Gastrocnemius medialis (tissue), 4 donors: ENCODE results near the gene SPTLC2. TPM values are rescaled to one million over a fixed set of nuclear protein-coding genes. Genes with fewer than 3 reads are reported as not detected.

Source experiments
- ATAC-seq, 2 donors: fragments of 150-250 bp; one replicate each; pipeline ENCODE4 v1.9.1; 2016
- DNase-seq, 2 donors: peaks; one replicate each; pipeline ENCODE4 v3.0.0-alpha.2; 2019
- H3K27ac ChIP-seq, 4 donors: fragments of 200-600 bp; sonication (generic); 1 replicate in 1 of 4; 2 replicates in 3 of 4; pipeline ENCODE4 v1.5.1; 2016 to 2018; ENCODE audit warnings: mild to moderate bottlenecking in 2 of 4, moderate library complexity in 1 of 4
- H3K27me3 ChIP-seq, 3 donors: fragments of 200-600 bp; sonication (generic) in 2 of 3; 1 replicate in 1 of 3; 2 replicates in 2 of 3; pipeline versions ENCODE4 v1.5.1 to v1.6.0; 2016 to 2019; ENCODE audit warnings: mild to moderate bottlenecking in 1 of 3, moderate library complexity in 1 of 3
- H3K36me3 ChIP-seq, 2 donors: fragments of 200-600 bp; sonication (generic) in 1 of 2; one replicate each; pipeline ENCODE4 v1.5.1; 2017 to 2018
- H3K4me1 ChIP-seq, 2 donors: fragments of 200-600 bp; sonication (generic) in 1 of 2; one replicate each; pipeline ENCODE4 v1.5.1; 2016 to 2017; ENCODE audit warnings: mild to moderate bottlenecking in 2 of 2
- H3K4me3 ChIP-seq, 4 donors: fragments of 200-600 bp; sonication (generic) in 3 of 4; 1 replicate in 1 of 4; 2 replicates in 3 of 4; pipeline ENCODE4 v1.5.1; 2016 to 2019; ENCODE audit warnings: mild to moderate bottlenecking in 2 of 4
- H3K9me3 ChIP-seq, 3 donors: fragments of 200-600 bp; sonication (generic) in 2 of 3; 1 replicate in 1 of 3; 2 replicates in 2 of 3; pipeline ENCODE4 v1.5.1; 2016 to 2019
- POLR2A ChIP-seq, 2 donors: fragments of 450-650 bp; IDR thresholded peaks; one replicate each; pipeline ENCODE4 v1.6.1; 2017; ENCODE audit warnings: antibody characterized with exemption in 2 of 2, mild to moderate bottlenecking in 2 of 2, moderate library complexity in 2 of 2
- in situ Hi-C, 4 donors: fragments of 200-750 bp; cut with MboI; loops; one replicate each; pipeline versions ENCODE4 v1.15.0 to v1.8.0; 2017; ENCODE audit warnings: low sequenced_read_pairs in 4 of 4
- intact Hi-C: fragments of 100-400 bp; cut with DNase I; formaldehyde crosslinking; loops from one replicate; pipeline ENCODE4 v1.15.1; 2023; ENCODE audit warnings: low total_unique reads
- total RNA-seq, 4 donors: library from RNA; depleted of rRNA; stranded (reverse); fragments of >200 nt; gene quantifications; one replicate each; pipeline versions ENCODE4 v1.1.0 to v1.2.3, GENCODE V29; 2016
- TF ChIP-seq, protein P1 (sequence below), 5 experiments: fragments of 450-650 bp in 3 of 5; fragments of 200-600 bp in 2 of 5; sonication (generic) in 2 of 5; IDR thresholded peaks in 4 of 5; conservative IDR thresholded peaks in 1 of 5; 1 replicate in 4 of 5; 2 replicates in 1 of 5; pipeline ENCODE4 v1.5.1; 2016 to 2019; ENCODE audit warnings: antibody characterized with exemption in 5 of 5, mild to moderate bottlenecking in 3 of 5, moderate library complexity in 3 of 5

SPTLC2 gene
- total RNA-seq, 4 donors from 2014 or later = 6.5 to 10.4 (median 7.0) TPM

DNA sequence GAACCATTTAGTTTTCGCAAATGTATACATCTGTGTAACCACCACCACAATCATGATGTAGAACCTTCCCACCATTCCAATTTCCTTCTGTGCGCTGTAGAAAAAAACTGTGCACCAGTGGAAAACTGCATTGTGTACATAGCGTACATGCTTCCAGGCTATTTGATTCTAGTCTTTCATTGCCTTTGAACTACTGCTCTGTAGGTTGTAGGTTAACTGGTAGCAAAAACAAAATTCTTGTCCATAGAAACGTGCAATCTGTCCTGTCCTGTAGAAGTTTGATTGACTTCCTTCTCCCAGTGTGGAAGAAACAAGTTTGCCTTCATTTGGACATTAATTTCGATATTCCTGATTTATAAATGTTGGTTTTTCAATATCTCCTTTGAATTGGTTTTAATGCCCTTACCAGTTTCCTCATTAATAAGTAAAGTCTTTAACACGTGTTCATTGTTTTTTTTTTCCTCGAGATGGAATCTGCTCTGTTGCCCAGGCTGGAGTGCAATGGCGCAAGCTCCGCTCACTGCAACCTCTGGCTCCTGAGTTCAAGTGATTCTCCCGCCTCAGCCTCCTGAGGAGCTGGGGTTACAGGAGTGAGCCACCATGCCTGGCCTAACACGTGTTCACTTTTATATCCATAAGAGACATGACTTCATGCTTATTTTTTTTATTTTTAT lies 114.2 kb downstream of the SPTLC2 start:
- TF ChIP-seq POLR2A (IDR thresholded peaks at IDR 0.05) = no peak
- TF ChIP-seq, protein P1, sequence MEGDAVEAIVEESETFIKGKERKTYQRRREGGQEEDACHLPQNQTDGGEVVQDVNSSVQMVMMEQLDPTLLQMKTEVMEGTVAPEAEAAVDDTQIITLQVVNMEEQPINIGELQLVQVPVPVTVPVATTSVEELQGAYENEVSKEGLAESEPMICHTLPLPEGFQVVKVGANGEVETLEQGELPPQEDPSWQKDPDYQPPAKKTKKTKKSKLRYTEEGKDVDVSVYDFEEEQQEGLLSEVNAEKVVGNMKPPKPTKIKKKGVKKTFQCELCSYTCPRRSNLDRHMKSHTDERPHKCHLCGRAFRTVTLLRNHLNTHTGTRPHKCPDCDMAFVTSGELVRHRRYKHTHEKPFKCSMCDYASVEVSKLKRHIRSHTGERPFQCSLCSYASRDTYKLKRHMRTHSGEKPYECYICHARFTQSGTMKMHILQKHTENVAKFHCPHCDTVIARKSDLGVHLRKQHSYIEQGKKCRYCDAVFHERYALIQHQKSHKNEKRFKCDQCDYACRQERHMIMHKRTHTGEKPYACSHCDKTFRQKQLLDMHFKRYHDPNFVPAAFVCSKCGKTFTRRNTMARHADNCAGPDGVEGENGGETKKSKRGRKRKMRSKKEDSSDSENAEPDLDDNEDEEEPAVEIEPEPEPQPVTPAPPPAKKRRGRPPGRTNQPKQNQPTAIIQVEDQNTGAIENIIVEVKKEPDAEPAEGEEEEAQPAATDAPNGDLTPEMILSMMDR (IDR thresholded peaks at IDR 0.05 in 4 of 5, conservative IDR thresholded peaks at IDR 0.05 in 1 of 5) = no peak
- H3K27me3 ChIP-seq = peaks cover 21 to 25% (median 21%) of the 10 kb centered on the region in 3 donors
- no peaks in the 10 kb centered on the region for H3K9me3 ChIP-seq
- DNase-seq (no peak), ATAC-seq (no peak)
- in situ Hi-C loops = no loop called here
- no peaks in the 10 kb centered on the region for H3K36me3 ChIP-seq
- no peak overlapping the region for H3K4me3 ChIP-seq
- no peak overlapping the region for H3K27ac ChIP-seq
- intact Hi-C loops = no loop called here
- peaks cover 0 to 5% of the 10 kb centered on the region in 2 donors for H3K4me1 ChIP-seq

DNA sequence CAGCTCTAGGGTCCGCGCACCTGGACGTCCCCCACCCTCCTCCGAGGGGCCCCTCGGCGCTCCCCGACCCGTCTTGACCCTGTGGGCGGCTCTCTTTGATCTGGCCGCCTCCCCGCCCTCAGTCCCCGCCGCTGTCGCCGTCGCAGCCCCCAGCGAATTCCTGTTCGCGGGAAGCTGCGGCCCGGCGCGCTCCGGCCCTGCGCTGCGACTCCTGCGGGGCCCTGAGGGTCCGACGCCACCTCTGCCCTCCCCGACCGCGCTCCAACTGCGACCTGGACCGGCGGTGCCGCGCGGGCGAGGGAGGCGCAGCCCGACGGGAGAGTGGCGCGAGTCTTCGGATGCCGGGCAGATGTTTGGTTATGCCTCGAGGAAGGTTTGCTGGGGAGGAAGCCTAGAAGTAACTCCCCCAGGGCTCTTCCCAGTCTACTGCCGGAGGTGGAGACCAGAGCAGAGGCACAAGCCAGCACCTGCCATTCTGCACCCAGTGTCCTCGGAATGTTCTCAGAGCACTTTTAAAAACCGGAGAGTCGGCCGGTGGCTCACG lies 117.4 kb downstream of the SPTLC2 start:
- H3K9me3 ChIP-seq = no peaks in the 10 kb centered on the region
- TF ChIP-seq, protein P1 (IDR thresholded peaks at IDR 0.05 in 4 of 5, conservative IDR thresholded peaks at IDR 0.05 in 1 of 5) = no peak
- TF ChIP-seq POLR2A (IDR thresholded peaks at IDR 0.05) = no peak
- ATAC-seq (no peak), DNase-seq (no peak)
- peaks cover 0 to 5% of the 10 kb centered on the region in 2 donors for H3K4me1 ChIP-seq
- in situ Hi-C loops (no loop called here), intact Hi-C loops (no loop called here)
- no peak overlapping the region for H3K27ac ChIP-seq
- H3K27me3 ChIP-seq = peaks cover 21 to 30% (median 23%) of the 10 kb centered on the region in 3 donors
- H3K4me3 ChIP-seq = peak overlapping the region; percentile 42 to 58 (median 50)
- H3K36me3 ChIP-seq = no peaks in the 10 kb centered on the region

DNA sequence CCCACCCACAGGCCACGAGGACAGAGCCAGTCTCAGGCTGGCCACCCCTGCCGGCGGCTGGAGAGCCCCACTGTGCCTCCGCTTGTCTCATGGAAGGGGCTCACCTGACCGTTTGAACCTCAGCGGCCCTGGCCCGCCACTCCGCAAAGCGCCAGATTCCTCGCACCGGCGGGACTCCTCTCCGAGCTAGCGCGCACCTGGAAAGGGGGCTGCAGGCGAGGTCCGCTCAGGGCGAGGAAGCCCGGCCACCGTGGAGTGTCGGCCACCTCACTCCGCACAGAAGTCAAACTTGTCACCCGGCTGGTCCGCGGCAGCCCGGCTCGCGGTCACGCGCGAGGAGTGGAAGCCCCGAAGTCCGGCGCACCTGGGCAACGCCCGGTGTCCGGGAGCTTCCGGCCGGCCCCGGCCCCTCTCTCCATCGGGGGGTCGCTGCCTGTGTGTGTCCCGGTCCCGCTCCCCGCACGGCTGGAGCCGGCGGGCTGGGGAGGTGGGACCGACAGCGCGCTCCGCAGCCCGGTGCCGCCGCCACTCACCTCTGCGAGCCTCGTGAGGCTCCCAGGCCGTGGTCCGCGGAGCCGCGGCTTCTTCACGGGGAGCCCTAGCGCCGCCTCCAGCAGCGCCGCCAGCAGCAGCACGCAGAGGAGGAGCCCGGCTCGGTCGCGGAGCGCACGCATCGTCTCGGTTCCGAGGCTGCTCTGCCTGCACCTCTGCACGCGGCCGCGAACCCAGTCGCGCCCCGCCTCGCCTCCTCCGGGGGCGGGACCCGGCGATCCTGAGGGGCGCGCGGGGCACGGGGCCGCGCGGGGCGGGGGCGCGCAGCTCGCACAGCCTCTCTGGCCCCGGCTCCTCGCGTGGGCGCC lies 118.1 kb downstream of the SPTLC2 start, which contains the start of gene ISM2:
Gene ISM2 (minus strand): TSS at position 697 of the 860 bp plus-strand sequence. CDS start 23 bp downstream, at position 674.
- peaks cover 21 to 30% (median 23%) of the 10 kb centered on the region in 3 donors for H3K27me3 ChIP-seq
- no peak within 1 kb of the TSS for H3K27ac ChIP-seq
- H3K4me3 ChIP-seq = peak within 1 kb of the TSS; percentile 42 to 58 (median 50)
- in situ Hi-C loops = no loop called here
- intact Hi-C loops = no loop called here
- DNase-seq (no peak), ATAC-seq (no peak)
- H3K36me3 ChIP-seq = no peaks in the 10 kb centered on the region
- no peaks in the 10 kb centered on the region for H3K9me3 ChIP-seq
- TF ChIP-seq, protein P1 (IDR thresholded peaks at IDR 0.05 in 4 of 5, conservative IDR thresholded peaks at IDR 0.05 in 1 of 5) = no peak
- no peak for TF ChIP-seq POLR2A (IDR thresholded peaks at IDR 0.05)
- H3K4me1 ChIP-seq = peaks cover 0 to 5% of the 10 kb centered on the region in 2 donors

DNA sequence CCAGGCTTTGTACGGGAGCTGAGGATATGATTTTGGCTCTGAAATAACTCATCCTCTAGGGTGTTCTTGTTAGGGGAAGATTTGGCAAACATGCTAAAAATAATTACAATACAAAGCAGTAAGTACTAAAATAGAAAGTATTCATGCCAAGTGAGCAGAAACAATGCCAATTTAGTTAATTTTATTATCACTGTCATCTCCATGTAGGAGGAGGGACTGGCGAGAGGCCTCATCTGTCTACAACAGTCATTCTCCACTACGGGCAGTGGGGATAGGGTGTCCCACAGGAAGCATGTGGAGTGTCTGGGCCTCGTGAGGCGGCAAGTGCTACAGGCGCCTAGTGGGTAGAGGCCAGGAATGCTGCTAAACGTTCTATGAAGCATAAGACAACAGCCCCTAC lies 121.1 kb downstream of the SPTLC2 start:
- no peak overlapping the region for H3K4me3 ChIP-seq
- ATAC-seq (no peak), DNase-seq (no peak)
- in situ Hi-C loops = no loop called here
- peaks cover 0 to 5% of the 10 kb centered on the region in 2 donors for H3K4me1 ChIP-seq
- no peak for TF ChIP-seq POLR2A (IDR thresholded peaks at IDR 0.05)
- no peaks in the 10 kb centered on the region for H3K9me3 ChIP-seq
- H3K36me3 ChIP-seq = no peaks in the 10 kb centered on the region
- H3K27ac ChIP-seq = no peak overlapping the region
- intact Hi-C loops = no loop called here
- H3K27me3 ChIP-seq = peaks cover 21 to 27% (median 23%) of the 10 kb centered on the region in 3 donors

DNA sequence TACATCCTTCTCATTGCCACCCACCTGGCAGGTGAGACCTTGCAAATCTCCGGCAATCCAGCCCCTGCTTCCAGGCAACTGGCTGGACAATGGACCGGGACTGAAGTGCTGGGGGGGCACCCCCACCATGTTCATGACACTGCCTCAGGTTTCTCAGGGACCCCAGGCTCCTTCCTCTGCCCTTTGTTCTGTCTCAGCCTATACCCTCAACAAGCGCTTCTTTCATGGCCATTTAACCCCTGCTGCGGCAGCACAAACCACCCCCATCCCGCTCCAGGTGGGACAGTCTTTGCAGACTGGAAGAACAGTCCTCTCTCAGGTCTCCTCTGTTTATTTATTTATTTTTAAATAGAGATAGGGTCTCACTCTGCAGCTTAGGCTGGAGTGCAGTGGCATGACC lies 125.4 kb downstream of the SPTLC2 start:
- no peaks in the 10 kb centered on the region for H3K36me3 ChIP-seq
- TF ChIP-seq POLR2A (IDR thresholded peaks at IDR 0.05) = no peak
- TF ChIP-seq, protein P1 (IDR thresholded peaks at IDR 0.05 in 4 of 5, conservative IDR thresholded peaks at IDR 0.05 in 1 of 5) = no peak
- H3K4me1 ChIP-seq = no peaks in the 10 kb centered on the region
- H3K27ac ChIP-seq = no peak overlapping the region
- H3K9me3 ChIP-seq = no peaks in the 10 kb centered on the region
- DNase-seq (no peak), ATAC-seq (no peak)
- intact Hi-C loops = no loop called here
- in situ Hi-C loops = no loop called here
- H3K27me3 ChIP-seq = peaks cover 0 to 2% (median 0%) of the 10 kb centered on the region in 3 donors
- no peak overlapping the region for H3K4me3 ChIP-seq
